MM.1S (cell line): Measurements from ENCODE around the gene CASP12.

ENCODE experiments used
- EZH2 ChIP-seq: fragments of 300-600 bp; sonication (generic); optimal IDR thresholded peaks from 2 replicates; pipeline ENCODE3; 2017; ENCODE audit warnings: low read depth, mild to moderate bottlenecking, antibody characterized with exemption, low read length, mixed read lengths
- TF ChIP-seq, protein P1 (sequence below): fragments of 300-600 bp; sonication (generic); IDR thresholded peaks from 2 replicates; pipeline ENCODE4 v1.5.1; 2016; ENCODE audit warnings: antibody characterized with exemption, low read length, mixed read lengths

DNA sequence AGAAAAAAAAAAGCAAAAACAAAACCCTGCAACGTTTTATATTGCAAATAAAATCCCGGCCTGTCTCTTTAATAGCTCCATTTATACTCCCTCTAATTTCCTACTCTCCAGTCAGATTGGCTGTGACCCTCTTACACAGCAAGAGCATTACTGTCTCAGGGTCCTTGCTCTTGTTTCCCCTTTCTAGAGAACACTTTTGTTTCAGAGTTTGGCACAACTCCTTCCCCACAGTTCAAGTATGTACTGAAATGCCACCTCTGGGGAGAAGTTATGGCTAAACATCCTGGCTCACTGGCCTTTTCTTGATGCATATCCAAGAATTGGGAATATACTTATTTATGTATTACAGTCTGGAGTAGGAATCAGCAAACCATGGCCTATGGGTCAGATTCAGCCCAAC, 2.6 kb downstream of the CASP12 start:
- TF ChIP-seq, protein P1, sequence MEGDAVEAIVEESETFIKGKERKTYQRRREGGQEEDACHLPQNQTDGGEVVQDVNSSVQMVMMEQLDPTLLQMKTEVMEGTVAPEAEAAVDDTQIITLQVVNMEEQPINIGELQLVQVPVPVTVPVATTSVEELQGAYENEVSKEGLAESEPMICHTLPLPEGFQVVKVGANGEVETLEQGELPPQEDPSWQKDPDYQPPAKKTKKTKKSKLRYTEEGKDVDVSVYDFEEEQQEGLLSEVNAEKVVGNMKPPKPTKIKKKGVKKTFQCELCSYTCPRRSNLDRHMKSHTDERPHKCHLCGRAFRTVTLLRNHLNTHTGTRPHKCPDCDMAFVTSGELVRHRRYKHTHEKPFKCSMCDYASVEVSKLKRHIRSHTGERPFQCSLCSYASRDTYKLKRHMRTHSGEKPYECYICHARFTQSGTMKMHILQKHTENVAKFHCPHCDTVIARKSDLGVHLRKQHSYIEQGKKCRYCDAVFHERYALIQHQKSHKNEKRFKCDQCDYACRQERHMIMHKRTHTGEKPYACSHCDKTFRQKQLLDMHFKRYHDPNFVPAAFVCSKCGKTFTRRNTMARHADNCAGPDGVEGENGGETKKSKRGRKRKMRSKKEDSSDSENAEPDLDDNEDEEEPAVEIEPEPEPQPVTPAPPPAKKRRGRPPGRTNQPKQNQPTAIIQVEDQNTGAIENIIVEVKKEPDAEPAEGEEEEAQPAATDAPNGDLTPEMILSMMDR: no peak
- no peak for TF ChIP-seq EZH2
